BLaER1 treated with 17β-estradiol and CSF1 and Interleukin-3, amounts not matched to agents 10 nM and 100 nM (cell line): ENCODE measurements around the gene BCAR3.
A peak's percentile ranks its signal among the peaks of the same experiment; 100 is the strongest.
"Not testable (repeated sequence)": the region's sequence is repeated elsewhere in the genome, so short reads cannot be mapped to it uniquely, and the experiment has no call there.

Source experiments
- H3K27ac ChIP-seq, 11 experiments: shearing (Covaris generic); formaldehyde crosslinking; 2 replicates each; pipeline ENCODE4 v1.8.1; 2022
- H3K27me3 ChIP-seq, 11 experiments: shearing (Covaris generic); formaldehyde crosslinking; 2 replicates each; pipeline ENCODE4 v1.8.1; 2022
- H3K36me3 ChIP-seq, 11 experiments: shearing (Covaris generic); formaldehyde crosslinking; 2 replicates each; pipeline ENCODE4 v1.8.1; 2022
- H3K4me1 ChIP-seq, 10 experiments: shearing (Covaris generic); formaldehyde crosslinking; 2 replicates each; pipeline ENCODE4 v1.8.1; 2022
- H3K4me2 ChIP-seq, 11 experiments: shearing (Covaris generic); formaldehyde crosslinking; 2 replicates each; pipeline ENCODE4 v1.8.1; 2022
- H3K4me3 ChIP-seq, 10 experiments: shearing (Covaris generic); formaldehyde crosslinking; 2 replicates each; pipeline ENCODE4 v1.8.1; 2022
- H3K9ac ChIP-seq, 11 experiments: shearing (Covaris generic); formaldehyde crosslinking; 2 replicates each; pipeline ENCODE4 v1.8.1; 2022
- H3K9me3 ChIP-seq, 11 experiments: shearing (Covaris generic); formaldehyde crosslinking; replicated peaks in 1 of 11; 2 replicates each; pipeline ENCODE4 v1.8.1; 2022
- H4K20me1 ChIP-seq, 11 experiments: shearing (Covaris generic); formaldehyde crosslinking; 2 replicates each; pipeline ENCODE4 v1.8.1; 2022
- Cebpa-rat ChIP-seq, 11 experiments: shearing (Covaris generic); IDR thresholded peaks; 2 replicates each; pipeline ENCODE4 v1.8.1; 2022

BCAR3 gene

DNA sequence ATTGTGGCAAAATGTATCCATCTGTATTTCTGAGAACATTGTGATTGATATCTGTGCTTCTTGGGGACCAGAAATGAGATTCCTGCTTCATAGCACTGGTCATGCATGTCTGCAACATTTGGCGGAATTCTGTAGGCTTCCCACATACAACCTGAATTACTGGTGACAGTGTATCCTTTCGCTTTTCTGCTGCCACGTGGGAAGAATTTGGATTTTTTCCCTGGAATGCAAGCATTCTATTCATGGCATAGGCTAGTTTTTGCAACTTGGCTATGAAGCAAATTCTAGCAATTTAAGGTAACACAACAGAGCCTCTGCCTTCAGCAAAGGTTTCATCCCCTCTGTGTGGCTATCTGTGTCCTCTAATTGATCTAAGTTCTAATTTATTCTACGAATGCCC is 85.9 kb downstream of the BCAR3 start:
- Histone ChIP-seq H3K27me3 (no peaks in the 10 kb centered on the region), H4K20me1 (peaks cover 22 to 97% (median 90%) of the 10 kb centered on the region in 11 experiments; a peak in 20 of 22 replicates), H3K9me3 (no peaks in the 10 kb centered on the region), H3K4me1 (peaks cover 16 to 43% (median 21%) of the 10 kb centered on the region in 10 experiments), H3K9ac (no peak overlapping the region), H3K4me2 (no peak overlapping the region), H3K36me3 (peaks cover 0 to 71% (median 45%) of the 10 kb centered on the region in 11 experiments; a peak in 16 of 22 replicates), H3K27ac (no peak overlapping the region), H3K4me3 (no peak overlapping the region)
- no peak for TF ChIP-seq Cebpa-rat (IDR thresholded peaks at IDR 0.05)

DNA sequence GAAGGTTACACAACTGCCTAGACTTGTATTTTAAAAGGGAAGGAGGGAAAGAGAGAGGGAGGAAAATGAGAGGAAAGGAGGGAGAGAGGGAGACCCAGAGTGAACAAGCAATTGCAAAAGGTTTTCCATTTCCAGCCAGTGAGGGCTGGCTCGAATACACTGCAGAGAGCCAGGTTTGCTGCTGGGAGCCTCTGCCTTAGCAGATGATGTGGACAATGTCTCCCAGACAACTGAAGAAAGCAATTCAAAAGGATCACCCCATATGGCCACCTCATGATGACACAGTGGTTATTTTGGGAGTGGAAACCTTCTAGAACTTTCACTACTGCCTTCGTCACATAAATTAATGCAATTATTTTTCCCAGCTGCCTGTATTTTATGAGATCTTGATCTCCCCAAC is 86.4 kb downstream of the BCAR3 start:
- Histone ChIP-seq H3K36me3 (peaks cover 0 to 71% (median 50%) of the 10 kb centered on the region in 11 experiments; a peak in 19 of 22 replicates), H3K4me2 (no peak overlapping the region), H3K27ac (no peak overlapping the region; a peak in 1 of 22 replicates), H3K4me1 (peaks cover 16 to 45% (median 21%) of the 10 kb centered on the region in 10 experiments), H3K9ac (no peak overlapping the region), H3K9me3 (no peaks in the 10 kb centered on the region), H4K20me1 (peaks cover 22 to 96% (median 85%) of the 10 kb centered on the region in 11 experiments; a peak in 20 of 22 replicates), H3K4me3 (no peak overlapping the region), H3K27me3 (no peaks in the 10 kb centered on the region)
- no peak for TF ChIP-seq Cebpa-rat (IDR thresholded peaks at IDR 0.05)

GRCh38 chr1:93594603-93594880 is 87.1 kb downstream of the BCAR3 start:
- Histone ChIP-seq H3K4me2 (no peak overlapping the region), H3K4me1 (peaks cover 16 to 53% (median 25%) of the 10 kb centered on the region in 10 experiments), H3K27me3 (no peaks in the 10 kb centered on the region), H3K9me3 (no peaks in the 10 kb centered on the region), H4K20me1 (peaks cover 22 to 91% (median 78%) of the 10 kb centered on the region in 11 experiments; a peak in 20 of 22 replicates), H3K4me3 (no peak overlapping the region), H3K9ac (no peak overlapping the region), H3K27ac (no peak overlapping the region), H3K36me3 (peaks cover 4 to 73% (median 57%) of the 10 kb centered on the region in 11 experiments; a peak in 20 of 22 replicates)
- no peak for TF ChIP-seq Cebpa-rat (IDR thresholded peaks at IDR 0.05)

DNA sequence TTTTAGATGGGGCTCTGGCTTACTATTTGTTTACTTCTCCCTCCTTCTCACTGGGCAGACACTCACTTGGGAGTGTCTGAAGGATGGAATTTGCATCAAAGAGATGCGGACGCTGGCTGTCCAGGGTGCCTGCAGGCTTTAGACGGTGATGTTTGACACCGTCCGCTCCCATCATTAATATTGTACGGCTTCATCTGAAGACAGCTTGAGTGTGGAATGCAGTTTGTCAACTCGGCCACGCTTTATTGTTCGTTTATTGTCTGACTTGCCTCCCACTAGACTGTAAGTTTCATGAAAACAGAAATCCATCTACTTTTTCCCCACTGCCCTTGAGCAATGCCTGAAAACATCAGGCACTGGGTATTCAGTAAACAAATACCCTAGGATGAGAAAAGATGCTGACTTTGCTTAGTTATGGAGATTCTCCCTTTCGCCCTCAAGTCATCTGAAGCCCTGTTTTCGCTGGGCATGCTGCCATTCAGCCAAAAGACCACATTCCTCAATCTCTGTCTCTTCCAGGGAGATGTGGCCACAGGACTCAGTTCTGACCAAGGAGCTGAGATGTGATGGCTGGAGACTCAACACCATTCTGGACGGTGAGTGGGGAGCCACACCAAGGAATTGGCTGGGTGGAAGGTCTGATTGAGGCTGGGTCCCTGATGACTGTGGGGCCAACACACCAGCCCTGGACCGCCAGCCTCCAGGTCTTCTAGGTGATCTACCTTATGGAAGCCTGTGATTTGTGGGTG is 87.6 kb downstream of the BCAR3 start:
- H4K20me1 ChIP-seq = peaks cover 22 to 91% (median 76%) of the 10 kb centered on the region in 11 experiments; a peak in 20 of 22 replicates
- no peaks in the 10 kb centered on the region for H3K27me3 ChIP-seq
- H3K27ac ChIP-seq = no peak overlapping the region
- no peak overlapping the region for H3K9ac ChIP-seq
- peaks cover 7 to 73% (median 62%) of the 10 kb centered on the region in 11 experiments; a peak in 20 of 22 replicates for H3K36me3 ChIP-seq
- peaks cover 16 to 58% (median 27%) of the 10 kb centered on the region in 10 experiments for H3K4me1 ChIP-seq
- no peak overlapping the region for H3K4me3 ChIP-seq
- H3K4me2 ChIP-seq = no peak overlapping the region
- no peak for TF ChIP-seq Cebpa-rat (IDR thresholded peaks at IDR 0.05)
- H3K9me3 ChIP-seq = no peaks in the 10 kb centered on the region

DNA sequence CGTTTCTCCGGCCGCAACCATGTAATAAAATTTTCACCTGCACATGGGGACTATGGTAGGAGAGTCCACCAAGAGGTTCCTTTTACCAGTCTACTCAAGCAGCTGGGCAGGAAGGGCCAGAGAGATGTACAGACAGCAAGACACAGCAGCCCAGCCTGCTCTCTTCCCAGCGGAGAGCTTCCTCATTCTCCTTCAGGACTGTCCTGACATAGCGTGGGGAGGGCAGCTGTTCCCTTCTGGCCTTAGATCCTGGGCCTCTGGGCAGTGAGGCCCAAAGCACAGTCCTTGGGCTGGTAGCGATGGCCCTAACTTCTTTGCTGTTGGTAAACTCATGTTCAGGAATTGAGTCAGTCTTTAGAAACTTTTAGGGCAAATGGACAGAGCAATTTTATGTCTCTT is 89.1 kb downstream of the BCAR3 start:
- no peak overlapping the region for H3K4me3 ChIP-seq
- H4K20me1 ChIP-seq = peaks cover 18 to 91% (median 66%) of the 10 kb centered on the region in 11 experiments; a peak in 20 of 22 replicates
- H3K4me1 ChIP-seq = peaks cover 27 to 73% (median 41%) of the 10 kb centered on the region in 10 experiments
- peaks cover 7 to 84% (median 68%) of the 10 kb centered on the region in 11 experiments; a peak in 20 of 22 replicates for H3K36me3 ChIP-seq
- no peaks in the 10 kb centered on the region for H3K9me3 ChIP-seq
- H3K27me3 ChIP-seq = no peaks in the 10 kb centered on the region
- no peak overlapping the region for H3K9ac ChIP-seq
- no peak for TF ChIP-seq Cebpa-rat (IDR thresholded peaks at IDR 0.05)
- peak overlapping the region in 1 of 11 experiments; percentile 47; a peak in 3 of 22 replicates for H3K27ac ChIP-seq
- H3K4me2 ChIP-seq = peak overlapping the region in 7 of 11 experiments; percentile 37 to 83 (median 48); a peak in 11 of 22 replicates

GRCh38 chr1:93591676-93592550 is 89.7 kb downstream of the BCAR3 start:
- no peak for TF ChIP-seq Cebpa-rat (IDR thresholded peaks at IDR 0.05)
- peaks cover 12 to 90% (median 69%) of the 10 kb centered on the region in 11 experiments; a peak in 21 of 22 replicates for H3K36me3 ChIP-seq
- H3K4me3 ChIP-seq = no peak overlapping the region
- H3K4me1 ChIP-seq = peaks cover 27 to 68% (median 43%) of the 10 kb centered on the region in 10 experiments
- no peak overlapping the region; a peak in 1 of 22 replicates for H3K9ac ChIP-seq
- H4K20me1 ChIP-seq = peaks cover 11 to 84% (median 65%) of the 10 kb centered on the region in 11 experiments; a peak in 20 of 22 replicates
- H3K4me2 ChIP-seq = peak overlapping the region; percentile 37 to 83 (median 48); a peak in 21 of 22 replicates
- H3K27me3 ChIP-seq = no peaks in the 10 kb centered on the region
- H3K9me3 ChIP-seq = no peaks in the 10 kb centered on the region
- peak overlapping the region in 4 of 11 experiments; percentile 5 to 47 (median 28); a peak in 6 of 22 replicates for H3K27ac ChIP-seq

GRCh38 chr1:93591291-93591675 is 90.4 kb downstream of the BCAR3 start:
- not testable (repeated sequence) for H3K9ac ChIP-seq, H3K27me3 ChIP-seq, H3K9me3 ChIP-seq, H3K4me3 ChIP-seq
- Histone ChIP-seq H3K36me3 (peaks cover 19 to 93% (median 73%) of the 10 kb centered on the region in 11 experiments), H4K20me1 (peaks cover 7 to 82% (median 58%) of the 10 kb centered on the region in 11 experiments; a peak in 20 of 22 replicates), H3K4me1 (peaks cover 27 to 62% (median 43%) of the 10 kb centered on the region in 10 experiments), H3K27ac (peak overlapping the region in 1 of 11 experiments; percentile 47; a peak in 2 of 22 replicates), H3K4me2 (peak overlapping the region; percentile 37 to 83 (median 48); a peak in 21 of 22 replicates)

- Histone ChIP-seq H3K4me2 (peak overlapping the region; percentile 23 to 84 (median 68)), H3K27me3 (no peaks in the 10 kb centered on the region), H3K4me3 (no peak overlapping the region), H3K9ac (no peak overlapping the region), H3K27ac (peak overlapping the region in 5 of 11 experiments; percentile 4 to 21 (median 16); a peak in 6 of 22 replicates), H3K36me3 (peaks cover 36 to 97% (median 86%) of the 10 kb centered on the region in 11 experiments), H4K20me1 (peaks cover 0 to 75% (median 44%) of the 10 kb centered on the region in 11 experiments; a peak in 18 of 22 replicates), H3K4me1 (peaks cover 27 to 59% (median 42%) of the 10 kb centered on the region in 10 experiments), H3K9me3 (no peaks in the 10 kb centered on the region)
- no peak for TF ChIP-seq Cebpa-rat (IDR thresholded peaks at IDR 0.05)
Measured at GRCh38 chr1:93588955-93589354, 92.7 kb downstream of the BCAR3 start.
